ENCODE measurements around the gene NADK2. TPM values are rescaled to one million over a fixed set of nuclear protein-coding genes. Genes with fewer than 3 reads are reported as not detected.

NADK2 gene
- total RNA-seq, 2 experiments from 2014 or later: 19.9 to 20.0 TPM

- Mint-ChIP-seq H3K27me3 (ENCODE audit: low read depth) (peaks cover 6% of the 10 kb centered on the region), H3K4me1 (ENCODE audit: low read depth) (no peaks in the 10 kb centered on the region), H3K27ac (no peak overlapping the region), H3K9me3 (no peaks in the 10 kb centered on the region), H3K4me3 (no peak overlapping the region), H3K36me3 (ENCODE audit: low read depth) (no peaks in the 10 kb centered on the region)
- CTCF ChIA-PET: interaction anchor here (1.0 kb wide), 1 partner anchor 36 kb away, joined by 3 read pairs; no protein-coding TSS in a partner anchor
- intact Hi-C loops (cut with micrococcal nuclease): no loop called here
- DNase-seq: no peak
Measured at GRCh38 chr5:36270175-36270574, 28.4 kb upstream of the NADK2 start.

GRCh38 chr5:36269478-36269877 lies 27.8 kb upstream of the NADK2 start:
- Mint-ChIP-seq H3K27ac (no peak overlapping the region), H3K36me3 (ENCODE audit: low read depth) (no peaks in the 10 kb centered on the region), H3K27me3 (ENCODE audit: low read depth) (peaks cover 6% of the 10 kb centered on the region), H3K9me3 (no peaks in the 10 kb centered on the region), H3K4me3 (no peak overlapping the region), H3K4me1 (ENCODE audit: low read depth) (no peaks in the 10 kb centered on the region)
- no peak for DNase-seq
- CTCF ChIA-PET: no interaction called here
- intact Hi-C loops (cut with micrococcal nuclease): no loop called here

GRCh38 chr5:36267905-36268304 lies 26.2 kb upstream of the NADK2 start:
- CTCF ChIA-PET: interaction anchor here (1.2 kb wide), 1 partner anchor 17 kb away, joined by 4 read pairs; no protein-coding TSS in a partner anchor
- Mint-ChIP-seq H3K36me3 (ENCODE audit: low read depth) (no peaks in the 10 kb centered on the region), H3K27ac (no peak overlapping the region), H3K9me3 (no peaks in the 10 kb centered on the region), H3K4me1 (ENCODE audit: low read depth) (no peaks in the 10 kb centered on the region), H3K27me3 (ENCODE audit: low read depth) (peaks cover 8% of the 10 kb centered on the region), H3K4me3 (no peak overlapping the region)
- intact Hi-C loops (cut with micrococcal nuclease): no loop called here
- no peak for DNase-seq

- Mint-ChIP-seq H3K4me3 (no peak overlapping the region), H3K4me1 (ENCODE audit: low read depth) (no peaks in the 10 kb centered on the region), H3K27ac (no peak overlapping the region), H3K9me3 (no peaks in the 10 kb centered on the region), H3K27me3 (ENCODE audit: low read depth) (peaks cover 23% of the 10 kb centered on the region), H3K36me3 (ENCODE audit: low read depth) (no peaks in the 10 kb centered on the region)
- intact Hi-C loops (cut with micrococcal nuclease): no loop called here
- CTCF ChIA-PET: interaction anchor here (1.1 to 3.4 kb wide), 12 partner anchors 8 to 432 kb away, joined by 3 to 19 read pairs (median 9); partner anchors contain the start of gene RANBP3L
- no peak for DNase-seq
Measured at GRCh38 chr5:36264202-36264760, 22.6 kb upstream of the NADK2 start.

GRCh38 chr5:36261186-36261585 lies 19.5 kb upstream of the NADK2 start:
- Mint-ChIP-seq H3K4me1 (ENCODE audit: low read depth) (no peaks in the 10 kb centered on the region), H3K27me3 (ENCODE audit: low read depth) (peaks cover 22% of the 10 kb centered on the region), H3K27ac (no peak overlapping the region), H3K9me3 (no peaks in the 10 kb centered on the region), H3K36me3 (ENCODE audit: low read depth) (no peaks in the 10 kb centered on the region), H3K4me3 (no peak overlapping the region)
- intact Hi-C loops (cut with micrococcal nuclease): no loop called here
- no peak for DNase-seq
- CTCF ChIA-PET: interaction anchor here (0.8 kb wide), 1 partner anchor 435 kb away, joined by 3 read pairs; no protein-coding TSS in a partner anchor

- Mint-ChIP-seq H3K4me1 (ENCODE audit: low read depth) (no peaks in the 10 kb centered on the region), H3K4me3 (no peak overlapping the region), H3K27me3 (ENCODE audit: low read depth) (peaks cover 2% of the 10 kb centered on the region), H3K36me3 (ENCODE audit: low read depth) (no peaks in the 10 kb centered on the region), H3K9me3 (no peaks in the 10 kb centered on the region), H3K27ac (no peak overlapping the region)
- no peak for DNase-seq
- intact Hi-C loops (cut with micrococcal nuclease): no loop called here
- CTCF ChIA-PET: interaction anchor here (0.6 kb wide), 1 partner anchor 251 kb away, joined by 3 read pairs; no protein-coding TSS in a partner anchor
Measured at GRCh38 chr5:36253575-36253974, 11.8 kb upstream of the NADK2 start.

GRCh38 chr5:36252722-36253365 lies 11.1 kb upstream of the NADK2 start:
- CTCF ChIA-PET: interaction anchor here (0.6 to 1.0 kb wide), 2 partner anchors 10 to 251 kb away, joined by 3 read pairs; partner anchors contain the start of gene NADK2
- Mint-ChIP-seq H3K27ac (no peak overlapping the region), H3K4me1 (ENCODE audit: low read depth) (no peaks in the 10 kb centered on the region), H3K27me3 (ENCODE audit: low read depth) (no peaks in the 10 kb centered on the region), H3K4me3 (no peak overlapping the region), H3K9me3 (no peaks in the 10 kb centered on the region), H3K36me3 (ENCODE audit: low read depth) (no peaks in the 10 kb centered on the region)
- intact Hi-C loops (cut with micrococcal nuclease): no loop called here
- no peak for DNase-seq

- H3K36me3 Mint-ChIP-seq (ENCODE audit: low read depth): no peaks in the 10 kb centered on the region
- no peak overlapping the region for H3K27ac Mint-ChIP-seq
- no peaks in the 10 kb centered on the region for H3K4me1 Mint-ChIP-seq (ENCODE audit: low read depth)
- DNase-seq: no peak
- H3K4me3 Mint-ChIP-seq: no peak overlapping the region
- no peaks in the 10 kb centered on the region for H3K27me3 Mint-ChIP-seq (ENCODE audit: low read depth)
- CTCF ChIA-PET: interaction anchor here (0.6 to 1.7 kb wide), 4 partner anchors 10 to 158 kb away, joined by 3 to 7 read pairs (median 4); partner anchors contain the start of gene NADK2
- no peaks in the 10 kb centered on the region for H3K9me3 Mint-ChIP-seq
- intact Hi-C loops (cut with micrococcal nuclease): no loop called here
Measured at GRCh38 chr5:36251218-36251617, 9.5 kb upstream of the NADK2 start.

- no peaks in the 10 kb centered on the region for H3K9me3 Mint-ChIP-seq
- no peaks in the 10 kb centered on the region for H3K27me3 Mint-ChIP-seq (ENCODE audit: low read depth)
- DNase-seq: no peak
- CTCF ChIA-PET: interaction anchor here (1.1 to 1.2 kb wide), 2 partner anchors 9 kb away, joined by 3 to 4 read pairs; partner anchors contain the start of gene NADK2
- H3K4me3 Mint-ChIP-seq: no peak overlapping the region
- no peak overlapping the region for H3K27ac Mint-ChIP-seq
- no peaks in the 10 kb centered on the region for H3K36me3 Mint-ChIP-seq (ENCODE audit: low read depth)
- intact Hi-C loops (cut with micrococcal nuclease): no loop called here
- H3K4me1 Mint-ChIP-seq (ENCODE audit: low read depth): no peaks in the 10 kb centered on the region
Measured at GRCh38 chr5:36250427-36250826, 8.7 kb upstream of the NADK2 start.

GRCh38 chr5:36246036-36246800 lies 4.5 kb upstream of the NADK2 start:
- DNase-seq: no peak
- Mint-ChIP-seq H3K36me3 (ENCODE audit: low read depth) (no peaks in the 10 kb centered on the region), H3K4me3 (no peak overlapping the region), H3K9me3 (no peaks in the 10 kb centered on the region), H3K27ac (no peak overlapping the region), H3K27me3 (ENCODE audit: low read depth) (no peaks in the 10 kb centered on the region), H3K4me1 (ENCODE audit: low read depth) (peaks cover 16% of the 10 kb centered on the region)
- intact Hi-C loops (cut with micrococcal nuclease): loop anchor here (10.0 kb wide), 1 partner anchor 1129 kb away; the partner anchor contains the start of genes NUP155 and WDR70
- CTCF ChIA-PET: interaction anchor here (0.6 to 1.4 kb wide), 4 partner anchors 19 to 485 kb away, joined by 3 read pairs; no protein-coding TSS in a partner anchor

GRCh38 chr5:36244076-36244475 lies 2.4 kb upstream of the NADK2 start:
- H3K27ac Mint-ChIP-seq: no peak overlapping the region

GRCh38 chr5:36243653-36244052 lies 1.9 kb upstream of the NADK2 start:
- peak overlapping the region; percentile 21 for H3K27ac Mint-ChIP-seq
- peak overlapping the region; percentile 80 for H3K4me3 Mint-ChIP-seq
- H3K4me1 Mint-ChIP-seq (ENCODE audit: low read depth): peaks cover 36% of the 10 kb centered on the region
- H3K9me3 Mint-ChIP-seq: no peaks in the 10 kb centered on the region
- intact Hi-C loops (cut with micrococcal nuclease): loop anchor here (5.0 to 10.0 kb wide), 10 partner anchors 341 to 1479 kb away; partner anchors contain the start of genes DNAJC21, IL7R, NUP155 and SPEF2
- H3K27me3 Mint-ChIP-seq (ENCODE audit: low read depth): no peaks in the 10 kb centered on the region
- no peak for DNase-seq
- CTCF ChIA-PET: interaction anchor here (1.0 to 1.6 kb wide), 5 partner anchors 13 to 447 kb away, joined by 3 read pairs; partner anchors contain the start of gene RANBP3L
- no peaks in the 10 kb centered on the region for H3K36me3 Mint-ChIP-seq (ENCODE audit: low read depth)

More at GRCh38 chr5:36244076-36244475, 2.4 kb upstream of the NADK2 start:
- intact Hi-C loops (cut with micrococcal nuclease): loop anchor here (5.0 to 10.0 kb wide), 10 partner anchors 342 to 1478 kb away; partner anchors contain the start of genes DNAJC21, IL7R, NUP155 and SPEF2
- no peak overlapping the region for H3K4me3 Mint-ChIP-seq
- no peak for DNase-seq
- H3K36me3 Mint-ChIP-seq (ENCODE audit: low read depth): no peaks in the 10 kb centered on the region
- H3K4me1 Mint-ChIP-seq (ENCODE audit: low read depth): peaks cover 33% of the 10 kb centered on the region
- CTCF ChIA-PET: interaction anchor here (1.0 to 1.4 kb wide), 3 partner anchors 41 to 165 kb away, joined by 3 read pairs; partner anchors contain the start of gene RANBP3L
- H3K27me3 Mint-ChIP-seq (ENCODE audit: low read depth): no peaks in the 10 kb centered on the region
- H3K9me3 Mint-ChIP-seq: no peaks in the 10 kb centered on the region
